Measurements from ENCODE around the gene EBP. TPM values are rescaled to one million over a fixed set of nuclear protein-coding genes. Genes with fewer than 3 reads are reported as not detected.

EBP gene
- total RNA-seq, 1 donor from 2014 or later = 39.1 TPM

DNA sequence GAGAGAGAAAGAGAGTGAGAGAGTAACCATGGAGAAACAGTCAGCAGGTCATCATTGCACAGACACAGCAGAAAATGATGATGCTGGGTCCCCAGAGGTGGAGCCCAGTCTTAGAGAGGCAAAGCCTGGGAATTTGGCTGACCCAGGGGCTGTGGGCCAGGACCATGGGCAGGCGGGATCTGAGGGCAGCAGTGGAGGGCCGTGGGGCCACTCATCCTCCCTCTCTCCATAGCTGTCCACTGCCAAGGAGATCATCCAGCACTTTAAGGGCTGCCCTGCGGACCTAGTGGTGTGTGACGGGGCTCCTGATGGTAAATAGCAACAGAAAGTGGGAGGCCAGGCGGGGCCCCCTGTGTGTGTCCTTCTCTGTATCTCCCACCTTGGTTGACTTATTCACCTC, 42.8 kb upstream of the EBP start:
- no peak for DNase-seq (ENCODE audit: low spot score)

DNA sequence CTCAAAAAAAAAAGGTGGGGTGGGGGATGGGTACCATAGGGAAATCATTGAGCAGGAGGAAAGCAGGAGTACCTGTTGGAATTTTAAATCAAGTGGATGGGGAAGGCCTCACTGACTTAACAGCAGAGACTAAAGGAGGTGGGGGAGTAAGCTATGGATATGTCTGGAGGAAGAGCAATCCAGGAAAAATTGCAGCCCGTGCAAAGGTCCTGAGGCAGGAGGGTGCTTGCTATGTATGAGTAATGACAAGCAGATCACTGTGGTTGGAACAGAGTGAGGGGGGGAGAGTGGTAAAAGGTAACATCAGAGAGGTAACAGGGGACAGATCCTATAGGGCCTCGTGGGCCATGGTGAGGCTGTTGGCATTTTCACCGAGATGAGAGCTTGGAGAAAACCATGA, 41.5 kb upstream of the EBP start:
- DNase-seq (ENCODE audit: low spot score) = no peak
- H3K27ac Mint-ChIP-seq (ENCODE audit: unreplicated experiment) = peak overlapping the region; percentile 12
- peaks cover 9% of the 10 kb centered on the region for H3K9me3 Mint-ChIP-seq (ENCODE audit: low read depth)
- H3K4me3 Mint-ChIP-seq (ENCODE audit: unreplicated experiment) = no peak overlapping the region
- H3K27me3 Mint-ChIP-seq (ENCODE audit: low read depth) = no peaks in the 10 kb centered on the region
- TF ChIP-seq, protein P1, sequence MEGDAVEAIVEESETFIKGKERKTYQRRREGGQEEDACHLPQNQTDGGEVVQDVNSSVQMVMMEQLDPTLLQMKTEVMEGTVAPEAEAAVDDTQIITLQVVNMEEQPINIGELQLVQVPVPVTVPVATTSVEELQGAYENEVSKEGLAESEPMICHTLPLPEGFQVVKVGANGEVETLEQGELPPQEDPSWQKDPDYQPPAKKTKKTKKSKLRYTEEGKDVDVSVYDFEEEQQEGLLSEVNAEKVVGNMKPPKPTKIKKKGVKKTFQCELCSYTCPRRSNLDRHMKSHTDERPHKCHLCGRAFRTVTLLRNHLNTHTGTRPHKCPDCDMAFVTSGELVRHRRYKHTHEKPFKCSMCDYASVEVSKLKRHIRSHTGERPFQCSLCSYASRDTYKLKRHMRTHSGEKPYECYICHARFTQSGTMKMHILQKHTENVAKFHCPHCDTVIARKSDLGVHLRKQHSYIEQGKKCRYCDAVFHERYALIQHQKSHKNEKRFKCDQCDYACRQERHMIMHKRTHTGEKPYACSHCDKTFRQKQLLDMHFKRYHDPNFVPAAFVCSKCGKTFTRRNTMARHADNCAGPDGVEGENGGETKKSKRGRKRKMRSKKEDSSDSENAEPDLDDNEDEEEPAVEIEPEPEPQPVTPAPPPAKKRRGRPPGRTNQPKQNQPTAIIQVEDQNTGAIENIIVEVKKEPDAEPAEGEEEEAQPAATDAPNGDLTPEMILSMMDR (IDR thresholded peaks at IDR 0.05) = no peak
- peaks cover 22% of the 10 kb centered on the region for H3K4me1 Mint-ChIP-seq (ENCODE audit: low read depth)
- peaks cover 14% of the 10 kb centered on the region for H3K36me3 Mint-ChIP-seq (ENCODE audit: low read depth)

More for the DNA sequence above, 42.8 kb upstream of the EBP start:
- Mint-ChIP-seq H3K4me3 (ENCODE audit: unreplicated experiment) (no peak overlapping the region), H3K4me1 (ENCODE audit: low read depth) (peaks cover 28% of the 10 kb centered on the region), H3K9me3 (ENCODE audit: low read depth) (peaks cover 9% of the 10 kb centered on the region), H3K36me3 (ENCODE audit: low read depth) (peaks cover 14% of the 10 kb centered on the region), H3K27ac (ENCODE audit: unreplicated experiment) (peak overlapping the region; percentile 4), H3K27me3 (ENCODE audit: low read depth) (no peaks in the 10 kb centered on the region)
- TF ChIP-seq, protein P1 (IDR thresholded peaks at IDR 0.05) = no peak

- Mint-ChIP-seq H3K4me3 (ENCODE audit: unreplicated experiment) (no peak overlapping the region), H3K36me3 (ENCODE audit: low read depth) (peaks cover 14% of the 10 kb centered on the region), H3K9me3 (ENCODE audit: low read depth) (peaks cover 9% of the 10 kb centered on the region), H3K27me3 (ENCODE audit: low read depth) (no peaks in the 10 kb centered on the region), H3K27ac (ENCODE audit: unreplicated experiment) (peak overlapping the region; percentile 58), H3K4me1 (ENCODE audit: low read depth) (peaks cover 20% of the 10 kb centered on the region)
- TF ChIP-seq, protein P1 (IDR thresholded peaks at IDR 0.05) = no peak
- no peak for DNase-seq (ENCODE audit: low spot score)
These were observed 41.0 kb upstream of the EBP start for GRCh38 chrX:48480583-48480982.

- H3K9me3 Mint-ChIP-seq (ENCODE audit: low read depth) = peaks cover 11% of the 10 kb centered on the region
These were observed 39.1 kb upstream of the EBP start for GRCh38 chrX:48482526-48482925.

GRCh38 chrX:48487362-48487798, 34.2 kb upstream of the EBP start:
- DNase-seq (ENCODE audit: low spot score) = peak; percentile 69
- Mint-ChIP-seq H3K4me1 (ENCODE audit: low read depth) (peaks cover 24% of the 10 kb centered on the region), H3K27me3 (ENCODE audit: low read depth) (no peaks in the 10 kb centered on the region), H3K4me3 (ENCODE audit: unreplicated experiment) (no peak overlapping the region), H3K27ac (ENCODE audit: unreplicated experiment) (peak overlapping the region; percentile 96), H3K9me3 (ENCODE audit: low read depth) (peaks cover 9% of the 10 kb centered on the region), H3K36me3 (ENCODE audit: low read depth) (peaks cover 5% of the 10 kb centered on the region)
- TF ChIP-seq, protein P1 (IDR thresholded peaks at IDR 0.05) = no peak

More at GRCh38 chrX:48482526-48482925, 39.1 kb upstream of the EBP start:
- no peak overlapping the region for H3K27ac Mint-ChIP-seq (ENCODE audit: unreplicated experiment)
- peaks cover 18% of the 10 kb centered on the region for H3K36me3 Mint-ChIP-seq (ENCODE audit: low read depth)
- TF ChIP-seq, protein P1 (IDR thresholded peaks at IDR 0.05) = no peak
- no peak overlapping the region for H3K4me3 Mint-ChIP-seq (ENCODE audit: unreplicated experiment)
- peaks cover 21% of the 10 kb centered on the region for H3K4me1 Mint-ChIP-seq (ENCODE audit: low read depth)
- no peaks in the 10 kb centered on the region for H3K27me3 Mint-ChIP-seq (ENCODE audit: low read depth)
- DNase-seq (ENCODE audit: low spot score) = no peak
